Measurements from ENCODE around the gene BRDT. TPM values are rescaled to one million over a fixed set of nuclear protein-coding genes. Genes with fewer than 3 reads are reported as not detected.
"Not testable (repeated sequence)": the region's sequence is repeated elsewhere in the genome, so short reads cannot be mapped to it uniquely, and the experiment has no call there.

Gene BRDT
- total and polyA plus RNA-seq, 8 donors = not detected

- no peaks in the 10 kb centered on the region for H3K4me1 ChIP-seq
- intact Hi-C loops (cut with DNase I; ENCODE audit: low total_unique reads) = no loop called here
- H3K9me3 ChIP-seq = no peaks in the 10 kb centered on the region
- no peak for TF ChIP-seq POLR2AphosphoS5 (IDR thresholded peaks at IDR 0.05)
- no peak for TF ChIP-seq EP300 (IDR thresholded peaks at IDR 0.05)
- no peak for TF ChIP-seq POLR2A (IDR thresholded peaks at IDR 0.05)
- TF ChIP-seq, protein P1, sequence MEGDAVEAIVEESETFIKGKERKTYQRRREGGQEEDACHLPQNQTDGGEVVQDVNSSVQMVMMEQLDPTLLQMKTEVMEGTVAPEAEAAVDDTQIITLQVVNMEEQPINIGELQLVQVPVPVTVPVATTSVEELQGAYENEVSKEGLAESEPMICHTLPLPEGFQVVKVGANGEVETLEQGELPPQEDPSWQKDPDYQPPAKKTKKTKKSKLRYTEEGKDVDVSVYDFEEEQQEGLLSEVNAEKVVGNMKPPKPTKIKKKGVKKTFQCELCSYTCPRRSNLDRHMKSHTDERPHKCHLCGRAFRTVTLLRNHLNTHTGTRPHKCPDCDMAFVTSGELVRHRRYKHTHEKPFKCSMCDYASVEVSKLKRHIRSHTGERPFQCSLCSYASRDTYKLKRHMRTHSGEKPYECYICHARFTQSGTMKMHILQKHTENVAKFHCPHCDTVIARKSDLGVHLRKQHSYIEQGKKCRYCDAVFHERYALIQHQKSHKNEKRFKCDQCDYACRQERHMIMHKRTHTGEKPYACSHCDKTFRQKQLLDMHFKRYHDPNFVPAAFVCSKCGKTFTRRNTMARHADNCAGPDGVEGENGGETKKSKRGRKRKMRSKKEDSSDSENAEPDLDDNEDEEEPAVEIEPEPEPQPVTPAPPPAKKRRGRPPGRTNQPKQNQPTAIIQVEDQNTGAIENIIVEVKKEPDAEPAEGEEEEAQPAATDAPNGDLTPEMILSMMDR (IDR thresholded peaks at IDR 0.05) = no peak
- no peak overlapping the region for H3K27ac ChIP-seq
- H3K36me3 ChIP-seq = no peaks in the 10 kb centered on the region
- no peaks in the 10 kb centered on the region for H3K27me3 ChIP-seq
- no peak overlapping the region for H3K4me3 ChIP-seq
- DNase-seq = no peak
Observed at GRCh38 chr1:92004129-92004528, 54.9 kb downstream of the BRDT start.

DNA sequence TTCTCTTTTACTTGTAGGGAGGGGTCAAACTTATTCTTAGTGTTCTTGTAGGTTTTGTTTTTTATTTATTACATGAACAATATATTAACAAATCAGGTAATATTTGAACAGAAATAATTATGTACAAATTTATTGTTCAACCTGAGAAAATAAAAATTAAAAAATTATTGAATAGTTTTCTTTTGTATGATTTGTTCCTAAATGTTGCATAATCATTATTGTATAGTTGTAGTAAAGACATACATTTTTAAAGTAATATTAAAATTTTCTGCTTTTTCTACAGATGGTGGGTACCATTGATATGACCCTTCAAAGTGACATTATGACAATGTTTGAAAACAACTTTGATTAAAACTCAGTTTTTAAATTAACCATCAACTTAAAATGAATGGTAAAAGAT is 64.7 kb downstream of the BRDT start:
- Histone ChIP-seq H3K9me3 (no peaks in the 10 kb centered on the region), H3K36me3 (no peaks in the 10 kb centered on the region), H3K4me1 (no peaks in the 10 kb centered on the region), H3K27me3 (no peaks in the 10 kb centered on the region), H3K4me3 (no peak overlapping the region), H3K27ac (no peak overlapping the region)
- no peak for DNase-seq
- TF ChIP-seq EP300 (IDR thresholded peaks at IDR 0.05) (no peak), POLR2A (IDR thresholded peaks at IDR 0.05) (no peak), POLR2AphosphoS5 (IDR thresholded peaks at IDR 0.05) (no peak)
- TF ChIP-seq, protein P1 (IDR thresholded peaks at IDR 0.05) = no peak
- intact Hi-C loops (cut with DNase I; ENCODE audit: low total_unique reads) = no loop called here

DNA sequence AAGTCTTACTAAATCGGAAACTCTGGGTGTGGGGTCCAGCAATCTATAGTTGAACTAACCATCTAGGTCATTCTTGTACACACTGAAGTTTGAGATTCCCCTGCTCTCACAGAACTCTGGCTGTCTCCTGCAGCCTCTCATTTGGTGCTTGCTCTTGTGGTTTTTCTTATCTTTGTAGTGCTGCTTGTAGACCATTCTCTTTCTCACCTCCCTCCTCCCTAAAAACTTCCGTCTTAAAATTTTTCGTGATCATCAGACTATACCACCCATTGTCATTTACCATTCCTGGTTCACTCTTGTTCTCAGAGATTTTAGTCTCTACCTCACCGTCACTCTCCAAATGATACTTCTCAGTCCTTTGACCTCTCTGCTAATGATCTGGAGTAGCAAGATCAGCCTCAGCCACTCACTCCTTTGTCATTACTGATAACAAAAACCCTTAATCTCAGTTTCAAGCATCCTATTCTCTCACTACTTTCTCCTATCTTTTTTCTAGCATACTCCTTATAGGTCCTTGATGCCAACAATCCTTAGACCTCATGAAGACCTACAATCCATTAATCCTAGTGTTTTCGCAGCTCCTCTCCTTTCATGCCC is 67.6 kb downstream of the BRDT start:
- 71 to 80% (median 75%) methylated on average over 5 of the region's 5 CpGs for WGBS, 5 donors
- no peaks in the 10 kb centered on the region for H3K4me1 ChIP-seq
- no peak overlapping the region for H3K4me3 ChIP-seq
- no peak overlapping the region for H3K27ac ChIP-seq
- H3K36me3 ChIP-seq = no peaks in the 10 kb centered on the region
- intact Hi-C loops (cut with DNase I; ENCODE audit: low total_unique reads) = no loop called here
- TF ChIP-seq, protein P1 (IDR thresholded peaks at IDR 0.05) = no peak
- TF ChIP-seq EP300 (IDR thresholded peaks at IDR 0.05) = no peak
- no peak for DNase-seq
- H3K9me3 ChIP-seq = no peaks in the 10 kb centered on the region
- H3K27me3 ChIP-seq = peaks cover 0 to 4% (median 0%) of the 10 kb centered on the region in 3 donors

- H3K9me3 ChIP-seq = peaks cover 0 to 4% (median 0%) of the 10 kb centered on the region in 4 donors
- no peak overlapping the region for H3K27ac ChIP-seq
- H3K4me3 ChIP-seq = no peak overlapping the region
- H3K4me1 ChIP-seq = no peaks in the 10 kb centered on the region
- 55 to 77% (median 73%) methylated on average over 2 of the region's 2 CpGs for WGBS, 5 donors
- no peaks in the 10 kb centered on the region for H3K36me3 ChIP-seq
- DNase-seq = no peak
- TF ChIP-seq, protein P1 (IDR thresholded peaks at IDR 0.05) = no peak
- no peak for TF ChIP-seq POLR2AphosphoS5 (IDR thresholded peaks at IDR 0.05)
- TF ChIP-seq POLR2A (IDR thresholded peaks at IDR 0.05) = no peak
- TF ChIP-seq EP300 (IDR thresholded peaks at IDR 0.05) = no peak
- H3K27me3 ChIP-seq = peaks cover 0 to 4% (median 0%) of the 10 kb centered on the region in 3 donors
- intact Hi-C loops (cut with DNase I; ENCODE audit: low total_unique reads) = no loop called here
Observed at GRCh38 chr1:92017656-92018055, 68.5 kb downstream of the BRDT start.

DNA sequence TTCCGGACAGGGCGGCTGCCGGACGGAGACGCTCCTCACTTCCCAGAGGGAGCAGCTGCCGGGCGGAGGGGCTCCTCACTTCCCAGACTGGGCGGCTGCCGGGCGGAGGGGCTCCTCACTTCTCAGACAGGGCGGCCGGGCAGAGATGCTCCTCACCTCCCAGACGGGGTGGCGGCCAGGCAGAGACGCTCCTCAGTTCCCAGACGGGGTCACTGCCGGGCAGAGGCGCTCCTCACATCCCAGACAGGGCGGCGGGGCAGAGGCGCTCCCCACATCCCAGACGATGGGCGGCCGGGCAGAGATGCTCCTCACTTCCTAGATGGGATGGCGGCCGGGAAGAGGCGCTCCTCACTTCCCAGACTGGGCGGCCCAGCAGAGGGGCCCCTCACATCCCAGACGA is 76.8 kb downstream of the BRDT start:
- H3K36me3 ChIP-seq; H3K27ac ChIP-seq; H3K4me3 ChIP-seq; intact Hi-C loops (cut with DNase I; ENCODE audit: low total_unique reads); DNase-seq: not testable (repeated sequence)
- 93 to 100% (median 97%) methylated on average over 1 to 29 of the region's 29 CpGs for WGBS, 5 donors
- Histone ChIP-seq H3K9me3 (peaks cover 0 to 13% (median 2%) of the 10 kb centered on the region in 4 donors), H3K27me3 (peaks cover 0 to 34% (median 23%) of the 10 kb centered on the region in 3 donors), H3K4me1 (peaks cover 9 to 18% (median 12%) of the 10 kb centered on the region in 4 donors)

Measured in stomach (tissue), 9 donors.